ENCODE measurements around the gene DSCAM.

- TF ChIP-seq POLR2A (IDR thresholded peaks at IDR 0.05) (no peak), CTCF (IDR thresholded peaks at IDR 0.05) (no peak), POLR2AphosphoS5 (IDR thresholded peaks at IDR 0.05; ENCODE audit: insufficient read depth in 1 of 2, low read depth in 1 of 2) (no peak)
Measured at GRCh38 chr21:40117236-40117635, 729.7 kb downstream of the DSCAM start.

Data from vagina (tissue), 2 donors.